ENCODE data around the gene KCNN4.
"Not testable (repeated sequence)": the region's sequence is repeated elsewhere in the genome, so short reads cannot be mapped to it uniquely, and the experiment has no call there.

The KCNN4 gene

DNA sequence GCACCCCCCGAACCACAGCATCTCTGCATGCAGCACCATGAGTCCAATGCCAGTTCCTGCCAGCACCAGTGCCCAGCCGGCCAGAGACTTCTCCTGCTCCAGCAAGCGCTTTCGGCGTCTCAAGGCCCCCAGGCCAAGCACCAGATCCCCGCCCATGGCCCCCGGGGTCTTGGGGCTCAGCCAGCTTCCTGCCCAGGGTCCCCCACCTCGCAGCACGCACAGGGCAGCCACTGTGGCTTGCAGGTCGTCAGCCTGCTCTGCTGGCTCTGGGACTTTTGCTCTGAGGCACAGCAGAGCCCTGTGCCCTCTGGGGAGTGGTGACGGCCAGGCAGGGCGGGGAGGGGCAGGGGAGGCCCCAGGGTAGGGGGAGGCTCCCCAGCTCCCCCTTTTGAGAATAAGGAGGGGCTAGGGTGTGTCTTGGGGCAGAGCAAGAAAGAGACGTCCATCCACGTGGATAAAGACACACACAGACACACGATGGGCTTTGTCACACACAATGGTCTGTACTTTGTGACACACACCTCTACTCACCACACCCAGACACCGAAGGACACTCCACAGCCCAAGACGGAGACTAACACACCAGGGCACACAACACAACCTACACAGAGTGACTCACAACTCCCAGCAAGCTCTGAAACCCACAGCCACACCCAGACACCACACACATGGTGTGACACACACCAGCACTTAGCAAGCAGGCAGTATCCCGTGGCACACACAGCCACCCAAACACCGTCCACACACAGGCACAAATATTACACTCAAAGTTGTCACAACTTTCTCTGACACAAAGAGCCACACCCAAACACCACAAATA, at the start of gene KCNN4:
KCNN4 (minus strand) TSS at position 268 of the 820 bp plus-strand sequence; CDS start at position 156, 112 bp downstream.
- DNase-seq (ENCODE audit: low spot score): no peak
- Histone ChIP-seq H3K27ac (no peak within 1 kb of the TSS), H3K4me3 (peak within 1 kb of the TSS; percentile 47)
- no peak for TF ChIP-seq CTCF (IDR thresholded peaks at IDR 0.05)

- peak within 1 kb of the TSS; percentile 93 for H3K4me3 ChIP-seq
- no peak for TF ChIP-seq CTCF (IDR thresholded peaks at IDR 0.05)
- DNase-seq (ENCODE audit: low spot score): peak; percentile 92
- peak within 1 kb of the TSS; percentile 66 to 84 for H3K27ac ChIP-seq
These were observed 46.3 kb upstream of the KCNN4 start, which contains the start of gene ZNF283 for GRCh38 chr19:43826787-43827754. Gene ZNF283 (plus strand): TSS chr19:43827321. CDS start chr19:43833505, 6,184 bp downstream.

DNA sequence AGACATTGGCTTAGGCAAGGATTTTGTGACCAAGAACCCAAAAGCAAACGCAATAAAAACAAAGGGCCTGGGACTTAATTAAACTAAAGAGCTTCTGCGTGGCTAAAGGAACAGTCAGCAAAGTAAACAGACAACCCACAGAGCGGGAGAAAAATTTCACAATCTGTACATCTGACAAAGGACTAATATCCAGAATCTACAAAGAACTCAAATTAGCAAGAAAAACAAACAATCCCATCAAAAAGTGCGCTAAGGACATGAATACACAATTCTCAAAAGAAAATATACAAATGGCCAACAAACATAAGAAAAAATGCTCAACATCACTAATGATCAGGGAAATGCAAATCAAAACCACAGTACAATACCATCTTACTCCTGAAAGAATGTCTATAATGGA, 43.8 kb upstream of the KCNN4 start:
- not testable (repeated sequence) for DNase-seq (ENCODE audit: low spot score); H3K4me3 ChIP-seq; H3K27ac ChIP-seq

GRCh38 chr19:43823856-43824255, 43.1 kb upstream of the KCNN4 start:
- DNase-seq (ENCODE audit: low spot score); H3K27ac ChIP-seq; H3K4me3 ChIP-seq: not testable (repeated sequence)

DNA sequence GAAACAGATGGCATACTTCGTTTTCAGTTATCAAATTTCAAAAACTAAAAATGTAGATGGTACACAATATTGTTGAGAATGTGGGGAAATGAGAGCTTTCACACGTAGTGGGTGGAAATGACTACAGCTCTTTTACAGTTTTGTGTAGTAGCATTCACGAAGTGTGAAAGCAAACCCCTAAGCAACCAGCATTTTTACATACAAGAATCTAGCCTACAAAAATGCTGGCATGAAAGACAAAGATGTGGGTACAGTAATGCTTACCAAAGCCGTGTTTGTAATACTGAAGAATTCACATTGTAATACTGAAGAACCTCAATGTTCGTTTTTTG, 40.1 kb upstream of the KCNN4 start:
- Histone ChIP-seq H3K4me3 (peak overlapping the region; percentile 74), H3K27ac (no peak overlapping the region)
- no peak for TF ChIP-seq CTCF (IDR thresholded peaks at IDR 0.05)
- DNase-seq (ENCODE audit: low spot score): no peak

DNA sequence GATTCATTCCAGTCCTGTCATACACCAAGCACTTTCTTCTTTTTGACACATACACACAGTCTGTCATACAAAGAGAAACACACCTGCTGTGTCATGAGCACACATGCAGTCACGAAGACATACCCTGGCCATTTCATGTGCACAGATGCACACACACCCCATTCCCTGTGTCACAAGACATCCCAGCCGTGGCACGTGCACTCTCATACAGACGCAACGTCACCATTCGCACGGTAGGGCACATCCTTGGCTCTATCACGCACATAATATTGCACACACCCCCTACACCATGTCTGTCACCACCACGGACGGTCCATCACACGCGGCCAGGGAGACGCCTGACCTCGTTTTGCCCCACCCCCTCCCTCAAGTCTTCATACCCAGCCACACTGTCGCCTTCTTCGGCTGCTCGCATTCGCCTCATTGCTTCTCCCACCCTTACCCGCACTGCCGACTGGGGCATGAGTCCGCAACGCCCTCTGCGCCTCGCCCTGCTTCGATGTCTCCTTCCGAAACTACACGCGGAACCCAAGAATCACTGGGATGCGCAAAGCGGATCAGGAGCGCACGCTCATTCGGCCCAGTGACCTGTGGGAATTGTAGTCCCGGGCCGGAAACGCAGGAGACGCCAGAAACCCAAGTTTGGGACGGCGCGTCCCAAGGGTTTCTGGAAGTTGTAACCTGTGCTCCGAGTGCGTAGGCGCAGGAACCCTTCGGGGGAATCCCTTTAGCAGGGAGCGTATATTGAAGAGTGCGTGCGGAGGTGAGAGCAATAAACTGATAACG, 39.5 kb upstream of the KCNN4 start:
- Histone ChIP-seq H3K4me3 (peak overlapping the region; percentile 74), H3K27ac (no peak overlapping the region)
- TF ChIP-seq CTCF (IDR thresholded peaks at IDR 0.05): no peak
- no peak for DNase-seq (ENCODE audit: low spot score)

DNA sequence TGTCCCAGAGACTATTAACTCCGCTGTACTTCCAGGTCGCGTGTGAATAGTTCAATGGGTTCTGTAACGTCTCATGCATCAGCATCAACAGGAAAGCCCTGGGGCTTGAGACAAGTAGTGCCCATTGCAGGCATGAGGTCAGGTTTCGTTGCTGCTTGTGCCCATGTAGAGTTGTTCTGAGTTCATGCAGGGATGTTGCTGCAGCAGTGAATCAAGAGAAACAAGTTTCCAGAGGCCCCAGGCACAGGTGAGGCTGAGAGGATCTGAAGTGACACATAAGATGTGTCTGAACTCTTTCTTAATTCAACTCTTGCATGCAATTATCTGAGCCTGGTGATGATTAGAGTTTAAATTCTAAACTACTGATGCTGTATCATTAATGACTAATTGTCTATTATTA, 37.7 kb upstream of the KCNN4 start:
- TF ChIP-seq CTCF (IDR thresholded peaks at IDR 0.05): no peak
- no peak overlapping the region for H3K27ac ChIP-seq
- no peak overlapping the region for H3K4me3 ChIP-seq
- no peak for DNase-seq (ENCODE audit: low spot score)

GRCh38 chr19:43817454-43817853, 36.7 kb upstream of the KCNN4 start:
- H3K4me3 ChIP-seq; H3K27ac ChIP-seq; DNase-seq (ENCODE audit: low spot score): not testable (repeated sequence)

Measured in coronary artery (tissue), 2 donors.